Measurements from ENCODE around the gene MME.
"Not testable (repeated sequence)": the region's sequence is repeated elsewhere in the genome, so short reads cannot be mapped to it uniquely, and the experiment has no call there.

MME gene

GRCh38 chr3:155129396-155129795 lies 49.3 kb downstream of the MME start:
- no peaks in the 10 kb centered on the region for H3K27me3 ChIP-seq (replicated peaks)
- DNase-seq = no peak
- no peaks in the 10 kb centered on the region for H3K36me3 ChIP-seq (replicated peaks)
- H3K27ac ChIP-seq = no peak overlapping the region
- H3K4me3 ChIP-seq (ENCODE audit: low read depth, low read length) = no peak overlapping the region
- no peak for TF ChIP-seq CTCF (IDR thresholded peaks at IDR 0.05; ENCODE audit: low read depth, low read length, missing control alignments)
- in situ Hi-C loops (cut with HindIII; ENCODE audit: low pct_ligation_motif_present, low sequenced_read_pairs) = no loop called here

GRCh38 chr3:155130001-155130400 lies 49.9 kb downstream of the MME start:
- no peak for DNase-seq

GRCh38 chr3:155131104-155131503 lies 51.0 kb downstream of the MME start:
- DNase-seq = peak; percentile 87
- peak overlapping the region; percentile 77 for H3K27ac ChIP-seq
- H3K27me3 ChIP-seq (replicated peaks) = no peaks in the 10 kb centered on the region
- TF ChIP-seq CTCF (IDR thresholded peaks at IDR 0.05; ENCODE audit: low read depth, low read length, missing control alignments) = no peak
- no peak overlapping the region for H3K4me3 ChIP-seq (ENCODE audit: low read depth, low read length)
- H3K36me3 ChIP-seq (replicated peaks) = no peaks in the 10 kb centered on the region
- in situ Hi-C loops (cut with HindIII; ENCODE audit: low pct_ligation_motif_present, low sequenced_read_pairs) = no loop called here

More at GRCh38 chr3:155130001-155130400, 49.9 kb downstream of the MME start:
- Histone ChIP-seq H3K27me3 (replicated peaks) (no peaks in the 10 kb centered on the region), H3K27ac (no peak overlapping the region), H3K4me3 (ENCODE audit: low read depth, low read length) (no peak overlapping the region), H3K36me3 (replicated peaks) (no peaks in the 10 kb centered on the region)
- no peak for TF ChIP-seq CTCF (IDR thresholded peaks at IDR 0.05; ENCODE audit: low read depth, low read length, missing control alignments)
- in situ Hi-C loops (cut with HindIII; ENCODE audit: low pct_ligation_motif_present, low sequenced_read_pairs) = no loop called here

GRCh38 chr3:155134311-155134710 lies 54.2 kb downstream of the MME start:
- in situ Hi-C loops (cut with HindIII; ENCODE audit: low pct_ligation_motif_present, low sequenced_read_pairs) = not testable (repeated sequence)

GRCh38 chr3:155135003-155135402 lies 54.9 kb downstream of the MME start:
- no peaks in the 10 kb centered on the region for H3K36me3 ChIP-seq (replicated peaks)
- no peak for TF ChIP-seq CTCF (IDR thresholded peaks at IDR 0.05; ENCODE audit: low read depth, low read length, missing control alignments)
- H3K27me3 ChIP-seq (replicated peaks) = no peaks in the 10 kb centered on the region
- no peak overlapping the region for H3K27ac ChIP-seq
- in situ Hi-C loops (cut with HindIII; ENCODE audit: low pct_ligation_motif_present, low sequenced_read_pairs) = no loop called here
- H3K4me3 ChIP-seq (ENCODE audit: low read depth, low read length) = no peak overlapping the region
- no peak for DNase-seq

More at GRCh38 chr3:155134311-155134710, 54.2 kb downstream of the MME start:
- not testable (repeated sequence) for H3K36me3 ChIP-seq (replicated peaks); H3K27me3 ChIP-seq (replicated peaks); DNase-seq; H3K4me3 ChIP-seq (ENCODE audit: low read depth, low read length); H3K27ac ChIP-seq

- no peak overlapping the region for H3K4me3 ChIP-seq (ENCODE audit: low read depth, low read length)
Observed at GRCh38 chr3:155138677-155139076, 58.6 kb downstream of the MME start.

More at GRCh38 chr3:155138677-155139076, 58.6 kb downstream of the MME start:
- no peak for TF ChIP-seq CTCF (IDR thresholded peaks at IDR 0.05; ENCODE audit: low read depth, low read length, missing control alignments)
- H3K27me3 ChIP-seq (replicated peaks) = no peaks in the 10 kb centered on the region
- in situ Hi-C loops (cut with HindIII; ENCODE audit: low pct_ligation_motif_present, low sequenced_read_pairs) = no loop called here
- H3K36me3 ChIP-seq (replicated peaks) = no peaks in the 10 kb centered on the region
- DNase-seq = no peak
- H3K27ac ChIP-seq = no peak overlapping the region
